Glomerular visceral epithelial cell (primary cell): ENCODE measurements around the gene CFAP58.
"Not testable (repeated sequence)": the region's sequence is repeated elsewhere in the genome, so short reads cannot be mapped to it uniquely, and the experiment has no call there.

Experiments used
- DNase-seq: peaks from one replicate; pipeline ENCODE4 v3.0.0-alpha.2; 2016; ENCODE audit errors: extremely low spot score

Gene CFAP58

DNA sequence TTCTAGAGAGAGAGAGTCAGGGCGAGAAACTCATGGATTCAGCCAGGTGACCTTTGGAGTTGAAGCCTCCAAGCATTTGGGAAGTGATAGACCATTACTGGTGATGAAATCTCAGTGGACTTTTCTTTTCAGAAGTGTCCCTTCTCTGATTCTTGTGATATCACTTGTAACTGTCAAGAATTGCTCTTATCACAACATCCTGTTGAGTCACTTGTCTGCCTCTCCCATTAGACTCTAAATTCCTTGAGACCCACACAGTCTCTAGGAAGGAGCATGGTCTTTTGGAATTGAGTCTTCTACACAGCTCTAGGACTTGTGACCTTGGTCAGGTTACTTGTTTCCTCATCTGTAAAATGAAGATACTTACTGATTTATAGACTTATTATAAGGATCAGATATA is 81.0 kb downstream of the CFAP58 start:
- no peak for DNase-seq

GRCh38 chr10:104435822-104436221 is 82.2 kb downstream of the CFAP58 start:
- DNase-seq, result no peak

DNA sequence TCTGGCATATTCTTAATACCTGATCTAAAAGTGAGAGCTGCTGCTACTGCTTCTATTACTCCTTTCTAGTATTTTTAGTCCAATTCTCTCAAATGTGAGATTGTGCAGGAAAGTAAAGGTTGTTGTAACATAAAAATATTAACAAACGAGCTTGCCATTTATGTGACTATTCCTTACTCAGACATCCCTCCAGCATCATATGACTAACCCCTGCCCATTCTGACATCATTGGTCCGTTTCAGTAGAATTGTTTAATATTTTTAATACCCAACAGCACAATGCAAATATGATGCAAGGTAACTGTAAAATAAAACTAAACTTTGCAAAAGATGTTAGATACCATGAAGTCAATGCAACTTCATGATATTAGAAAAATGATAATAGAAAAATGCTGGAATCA is 83.6 kb downstream of the CFAP58 start:
- DNase-seq, result no peak

DNA sequence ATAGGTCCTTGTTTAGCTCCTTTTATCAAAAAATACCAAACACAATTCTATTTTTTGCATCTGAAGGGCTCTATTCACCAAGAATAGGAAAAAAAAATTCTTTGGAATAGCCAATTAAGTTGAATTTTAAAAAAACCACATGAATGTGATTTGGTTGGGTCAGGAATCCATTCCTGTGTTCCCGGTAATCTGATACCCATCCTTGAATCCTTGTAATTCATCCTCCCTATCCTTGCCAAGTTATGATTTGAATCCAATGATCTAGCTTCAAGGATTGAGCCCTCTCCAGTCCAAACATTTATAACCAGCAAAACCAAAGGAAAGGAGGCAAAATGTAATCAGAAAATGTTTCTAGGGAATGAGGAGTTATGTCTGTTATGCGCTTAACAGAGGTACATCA is 86.6 kb downstream of the CFAP58 start:
- DNase-seq, result no peak

DNA sequence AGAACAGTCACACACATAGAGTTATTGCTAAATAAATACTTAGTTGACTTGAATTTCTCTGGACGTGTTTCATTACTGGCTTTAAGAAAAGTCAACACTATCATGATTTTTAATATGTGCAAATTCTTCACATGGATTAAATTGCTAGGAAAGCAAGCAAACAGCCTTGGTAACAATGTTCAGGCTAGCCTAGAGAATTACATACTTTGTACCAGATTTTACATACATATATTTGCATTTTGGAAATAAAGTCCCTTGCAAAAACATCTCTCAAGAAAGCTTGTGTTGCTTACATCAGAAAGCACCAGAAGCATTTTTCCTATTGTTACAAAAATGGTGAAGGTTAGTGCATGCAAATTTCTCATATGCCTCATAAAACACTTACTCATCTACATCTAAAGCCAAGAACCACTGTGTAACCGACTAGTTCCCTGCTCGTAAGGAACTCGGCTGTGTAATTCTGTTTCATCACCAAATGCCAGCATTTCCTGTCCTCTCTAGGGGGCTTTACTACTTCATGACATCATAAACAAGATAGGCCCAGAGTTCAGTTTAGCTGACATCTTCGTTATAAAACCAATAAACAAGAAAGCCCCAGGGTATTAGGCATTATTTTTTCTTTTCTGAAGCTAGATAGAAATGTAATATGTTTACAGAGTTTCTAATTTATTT is 87.8 kb downstream of the CFAP58 start:
- DNase-seq, result peak; percentile 75

DNA sequence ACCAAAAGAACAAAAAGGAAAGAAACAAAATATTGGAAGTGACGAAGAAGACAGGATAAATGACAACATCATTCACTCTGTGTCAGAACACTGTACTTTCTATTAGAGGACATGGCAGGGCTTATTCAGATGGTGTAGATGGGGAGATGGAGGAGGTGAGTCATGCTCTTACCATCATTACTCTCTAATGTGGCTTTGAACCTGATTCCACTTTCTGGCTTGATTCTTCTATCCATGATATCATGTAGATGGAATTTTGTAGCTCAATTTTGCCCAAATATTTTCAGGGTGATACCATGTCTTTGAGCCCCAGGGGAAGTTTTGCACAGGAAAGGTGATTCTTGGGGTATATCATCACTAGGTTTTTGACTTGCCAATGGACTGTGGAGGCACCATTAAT is 91.7 kb downstream of the CFAP58 start:
- peak; percentile 87 for DNase-seq

- no peak for DNase-seq
Measured at GRCh38 chr10:104446151-104446550, 92.5 kb downstream of the CFAP58 start.

DNA sequence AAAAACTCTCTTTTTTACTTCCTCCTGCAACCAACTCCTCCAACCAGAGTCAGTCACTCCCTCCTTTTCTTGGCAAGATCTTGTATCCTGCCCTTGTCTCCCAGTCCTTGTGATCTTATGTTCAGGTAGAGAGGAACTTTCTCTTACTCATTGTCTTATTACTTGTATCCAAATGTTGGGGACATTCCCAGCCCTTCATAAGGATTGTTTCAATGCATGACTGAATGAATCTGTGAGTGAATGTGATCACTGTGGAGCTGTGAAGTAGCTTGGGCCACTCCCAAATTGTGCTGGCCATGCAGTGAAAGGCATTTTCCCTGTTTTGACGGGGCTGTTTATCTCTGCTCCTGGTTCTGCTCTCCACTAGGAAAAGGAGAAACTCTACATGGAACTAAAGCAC is 93.7 kb downstream of the CFAP58 start:
- peak; percentile 65 for DNase-seq

DNA sequence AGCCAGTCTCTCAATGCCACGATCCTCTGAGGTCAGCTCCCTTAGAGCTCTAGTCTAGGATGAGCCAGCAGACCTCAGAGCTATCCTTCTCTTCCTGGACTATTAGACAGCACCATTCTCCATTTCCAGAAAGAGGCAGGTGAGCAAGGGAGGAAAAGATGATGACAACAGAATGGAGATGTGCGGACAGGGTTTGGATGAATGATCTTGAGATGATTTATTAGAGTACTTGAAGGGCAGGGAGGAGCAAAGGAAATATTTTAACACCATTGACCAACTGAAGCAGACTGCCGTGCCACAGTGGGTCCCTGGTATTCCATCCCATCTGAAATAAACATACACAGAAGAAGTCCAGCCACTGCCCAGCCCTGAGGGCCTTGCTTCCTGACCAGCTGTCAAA is 94.3 kb downstream of the CFAP58 start:
- peak; percentile 56 for DNase-seq

DNA sequence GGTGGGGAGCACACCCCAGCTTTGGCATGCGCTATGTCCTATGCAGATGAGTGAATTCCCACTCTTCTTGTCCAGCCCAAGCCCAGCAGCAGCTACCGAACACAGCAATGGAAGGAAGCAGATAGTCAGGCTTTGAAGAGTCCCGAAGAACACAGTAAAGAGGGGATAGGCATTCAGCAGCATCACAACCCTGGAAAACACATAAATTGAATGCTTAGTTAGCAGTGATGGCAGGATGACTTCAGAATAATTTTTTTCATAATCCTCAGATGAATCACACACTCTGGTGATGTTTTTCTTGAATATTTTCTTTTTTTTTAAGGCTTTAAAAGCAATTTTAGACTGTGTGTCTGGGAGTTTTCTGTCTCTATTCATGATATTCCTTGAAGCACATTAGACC is 95.8 kb downstream of the CFAP58 start:
- peak; percentile 21 for DNase-seq

DNA sequence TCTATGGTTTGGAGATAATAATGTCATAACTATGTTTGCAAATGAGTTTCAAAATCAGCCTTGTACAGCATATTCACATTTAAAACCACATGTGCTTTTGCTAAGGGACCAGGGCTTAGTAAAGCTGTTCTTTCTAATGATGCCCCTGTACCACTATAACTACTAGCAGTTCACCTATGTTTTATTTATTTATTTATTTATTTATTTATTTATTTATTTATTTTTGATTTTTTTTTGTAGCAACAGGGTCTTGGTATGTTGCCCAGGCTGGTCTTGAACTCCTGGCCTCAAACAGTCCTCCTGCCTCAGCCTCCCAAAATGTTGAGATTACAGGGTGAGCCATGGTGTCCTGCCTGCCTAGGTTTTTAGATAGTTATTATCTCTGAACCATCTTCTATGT is 96.9 kb downstream of the CFAP58 start:
- DNase-seq, result no peak

GRCh38 chr10:104450954-104451353 is 97.3 kb downstream of the CFAP58 start:
- no peak for DNase-seq

- no peak for DNase-seq
Measured at GRCh38 chr10:104452977-104453376, 99.3 kb downstream of the CFAP58 start.

- no peak for DNase-seq
Measured at GRCh38 chr10:104456802-104457542, 103.3 kb downstream of the CFAP58 start.

GRCh38 chr10:104457543-104457828 is 103.9 kb downstream of the CFAP58 start:
- DNase-seq, result no peak

- not testable (repeated sequence) for DNase-seq
Measured at GRCh38 chr10:104465575-104465974, 111.9 kb downstream of the CFAP58 start.

DNA sequence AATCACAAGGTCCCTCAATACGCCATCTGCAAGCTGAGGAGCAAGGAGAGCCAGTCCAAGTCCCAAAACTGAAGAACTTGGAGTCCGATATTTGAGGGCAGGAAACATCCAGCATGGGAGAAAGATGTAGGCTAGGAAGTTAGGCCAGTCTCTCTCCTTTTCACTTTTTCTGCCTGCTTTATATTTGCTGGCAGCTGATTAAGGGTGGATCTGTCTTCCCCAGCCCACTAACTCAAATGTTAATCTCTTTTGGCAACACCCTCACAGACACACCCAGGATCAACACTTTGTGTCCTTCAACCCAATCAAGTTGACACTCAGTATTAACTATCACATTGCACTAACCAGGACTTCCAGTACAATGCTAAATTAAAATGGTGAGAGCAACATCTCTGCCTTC is 115.2 kb downstream of the CFAP58 start:
- not testable (repeated sequence) for DNase-seq

GRCh38 chr10:104472505-104472904 is 118.9 kb downstream of the CFAP58 start:
- no peak for DNase-seq

DNA sequence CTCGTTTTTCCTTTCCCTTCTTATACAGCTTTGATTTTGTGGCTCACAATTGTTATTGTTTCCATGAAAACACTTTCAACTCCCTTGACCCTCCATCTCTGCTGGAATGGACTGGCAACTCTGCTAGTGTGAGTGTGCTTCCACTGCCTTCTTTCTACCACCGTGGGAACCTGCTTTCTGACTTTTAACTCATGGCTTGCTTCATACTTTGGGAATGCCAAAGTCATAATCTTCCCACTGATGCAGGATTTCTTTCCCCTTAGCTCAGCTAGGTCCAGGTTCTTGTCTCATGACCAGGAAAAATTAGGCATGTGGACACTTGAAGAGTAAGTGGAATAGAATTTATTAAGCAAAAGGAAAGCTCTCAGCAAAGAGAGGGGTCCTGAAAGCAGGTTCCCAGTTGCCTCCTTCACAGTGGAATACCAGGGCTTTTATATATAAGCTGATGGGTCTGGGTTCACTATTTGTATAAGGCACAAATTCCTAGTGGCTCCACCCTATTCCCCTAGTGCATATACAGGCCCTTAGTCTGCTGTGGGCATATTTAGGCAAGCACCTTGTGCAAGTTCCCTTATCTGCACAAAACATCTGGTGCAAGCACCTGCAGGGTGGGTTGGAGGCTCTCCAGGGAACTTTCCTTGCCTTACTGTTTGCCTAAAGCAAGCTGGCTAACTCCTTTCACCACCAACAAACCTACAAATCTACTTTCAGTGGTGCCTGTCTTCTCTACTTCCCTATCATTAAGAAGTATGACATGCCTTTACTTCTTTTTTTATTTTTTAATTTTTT is 119.5 kb downstream of the CFAP58 start:
- no peak for DNase-seq

GRCh38 chr10:104478380-104478779 is 124.7 kb downstream of the CFAP58 start:
- no peak for DNase-seq

DNA sequence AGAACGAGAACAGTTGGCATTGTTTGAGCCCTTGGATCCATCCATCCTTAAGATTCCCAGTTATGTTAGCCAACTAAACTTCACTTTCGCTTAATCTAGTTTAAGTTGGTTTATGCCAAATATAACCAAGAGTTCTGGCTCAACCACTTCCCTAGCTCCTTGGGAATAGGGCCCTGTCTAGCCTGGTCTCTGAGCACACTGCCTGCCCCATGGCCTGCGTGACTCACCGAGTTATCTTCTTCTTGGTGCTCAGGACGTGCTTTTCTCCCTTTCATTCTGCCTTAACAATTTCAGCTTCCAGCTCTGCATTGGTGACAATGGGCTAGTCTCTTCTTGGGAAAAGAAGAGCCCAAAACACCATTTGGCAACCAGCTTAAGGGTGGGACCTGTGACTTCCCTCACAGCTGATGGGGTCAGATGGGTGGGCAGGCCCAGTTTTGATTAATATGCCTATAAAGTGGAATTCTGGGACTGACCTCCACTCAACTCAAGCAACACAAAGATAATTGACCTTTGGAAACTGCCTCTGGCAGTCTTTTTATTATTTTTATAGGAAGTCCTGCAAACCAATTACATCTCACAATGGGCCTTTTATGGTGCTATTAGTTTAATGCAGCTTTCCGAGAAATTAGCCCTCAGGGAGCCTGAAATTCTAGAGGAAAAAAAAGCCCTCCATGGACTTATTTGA is 126.4 kb downstream of the CFAP58 start:
- no peak for DNase-seq

DNA sequence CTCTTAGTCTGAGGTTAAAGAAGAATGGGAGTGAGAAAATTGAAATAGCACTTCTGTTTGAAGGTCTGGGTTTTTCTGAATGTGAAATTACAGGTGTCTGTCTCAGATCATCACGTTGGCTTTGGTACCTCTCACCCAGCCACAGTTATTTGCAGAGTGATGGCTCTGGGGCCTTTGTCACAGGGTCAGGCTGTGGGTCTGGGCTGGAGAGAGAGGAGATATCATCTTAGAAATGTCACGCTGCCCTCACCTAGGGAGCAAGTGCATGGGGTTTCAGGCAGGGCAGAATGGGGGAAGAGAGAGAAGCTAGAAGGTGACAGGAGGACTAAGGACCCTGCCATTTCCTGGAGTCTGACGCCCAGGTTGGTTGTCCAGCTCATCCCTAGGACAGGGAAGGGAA is 127.2 kb downstream of the CFAP58 start:
- no peak for DNase-seq
